ENCODE results near the gene CEP128. TPM values are rescaled to one million over a fixed set of nuclear protein-coding genes. Genes with fewer than 3 reads are reported as not detected.

Gene CEP128
- total RNA-seq, 4 donors from 2014 or later = 7.4 to 30.4 (median 11.7) TPM

DNA sequence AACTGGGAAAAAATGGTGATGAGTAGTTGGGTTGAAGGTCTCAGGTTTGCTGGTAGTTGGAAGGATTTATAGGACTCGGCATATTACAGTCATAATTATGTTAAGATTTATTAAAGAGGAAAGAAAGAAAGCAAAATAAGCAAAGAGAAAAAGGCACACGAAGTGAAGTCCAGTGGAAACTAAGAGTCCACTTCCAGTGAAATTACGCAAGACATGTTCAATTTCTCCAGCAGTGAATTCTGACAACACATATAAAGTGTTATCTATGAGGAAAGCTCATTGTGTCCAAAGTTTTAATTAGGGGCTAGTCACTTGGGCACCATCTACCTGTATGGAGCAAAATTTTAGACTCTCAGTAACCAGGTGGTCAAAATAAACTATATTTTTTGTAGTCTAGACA is 143.3 kb downstream of the CEP128 start:
- Histone ChIP-seq H3K4me3 (no peak overlapping the region), H3K9me3 (no peaks in the 10 kb centered on the region), H3K36me3 (no peaks in the 10 kb centered on the region), H3K27me3 (no peaks in the 10 kb centered on the region), H3K4me1 (no peaks in the 10 kb centered on the region), H3K27ac (no peak overlapping the region)
- no peak for DNase-seq (ENCODE audit: low spot score in 2 of 2)
- TF ChIP-seq, protein P1, sequence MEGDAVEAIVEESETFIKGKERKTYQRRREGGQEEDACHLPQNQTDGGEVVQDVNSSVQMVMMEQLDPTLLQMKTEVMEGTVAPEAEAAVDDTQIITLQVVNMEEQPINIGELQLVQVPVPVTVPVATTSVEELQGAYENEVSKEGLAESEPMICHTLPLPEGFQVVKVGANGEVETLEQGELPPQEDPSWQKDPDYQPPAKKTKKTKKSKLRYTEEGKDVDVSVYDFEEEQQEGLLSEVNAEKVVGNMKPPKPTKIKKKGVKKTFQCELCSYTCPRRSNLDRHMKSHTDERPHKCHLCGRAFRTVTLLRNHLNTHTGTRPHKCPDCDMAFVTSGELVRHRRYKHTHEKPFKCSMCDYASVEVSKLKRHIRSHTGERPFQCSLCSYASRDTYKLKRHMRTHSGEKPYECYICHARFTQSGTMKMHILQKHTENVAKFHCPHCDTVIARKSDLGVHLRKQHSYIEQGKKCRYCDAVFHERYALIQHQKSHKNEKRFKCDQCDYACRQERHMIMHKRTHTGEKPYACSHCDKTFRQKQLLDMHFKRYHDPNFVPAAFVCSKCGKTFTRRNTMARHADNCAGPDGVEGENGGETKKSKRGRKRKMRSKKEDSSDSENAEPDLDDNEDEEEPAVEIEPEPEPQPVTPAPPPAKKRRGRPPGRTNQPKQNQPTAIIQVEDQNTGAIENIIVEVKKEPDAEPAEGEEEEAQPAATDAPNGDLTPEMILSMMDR (IDR thresholded peaks at IDR 0.05) = no peak
- no peak for TF ChIP-seq POLR2A (IDR thresholded peaks at IDR 0.05)
- TF ChIP-seq POLR2AphosphoS5 (IDR thresholded peaks at IDR 0.05) = no peak
- TF ChIP-seq EP300 (IDR thresholded peaks at IDR 0.05) = no peak
- 94% methylated on average over 3 of the region's 3 CpGs for WGBS

DNA sequence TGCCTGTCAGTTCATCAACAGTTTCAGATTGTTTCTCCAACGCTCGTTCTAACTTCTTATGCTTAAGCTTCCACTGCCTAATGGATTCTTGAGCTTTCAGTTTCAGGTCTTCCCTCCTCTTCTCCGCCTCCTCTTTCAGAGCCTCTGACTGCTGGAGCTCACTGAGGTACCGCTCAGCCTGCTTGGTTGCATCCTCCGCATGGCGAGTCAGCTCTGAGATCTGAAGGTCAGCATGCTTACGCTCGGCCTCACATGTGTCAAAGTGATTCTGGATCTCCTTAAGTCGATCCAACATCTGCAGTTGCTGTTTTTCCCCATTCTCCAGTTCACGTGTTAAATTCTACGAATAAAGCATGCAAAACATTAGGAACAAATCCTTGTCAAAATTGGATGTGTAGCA is 148.8 kb downstream of the CEP128 start:
- H3K4me1 ChIP-seq = no peaks in the 10 kb centered on the region
- no peak overlapping the region for H3K4me3 ChIP-seq
- no peaks in the 10 kb centered on the region for H3K27me3 ChIP-seq
- no peak for DNase-seq (ENCODE audit: low spot score in 2 of 2)
- WGBS = 92% methylated on average over 11 of the region's 11 CpGs
- H3K36me3 ChIP-seq = no peaks in the 10 kb centered on the region
- H3K27ac ChIP-seq = no peak overlapping the region
- TF ChIP-seq POLR2AphosphoS5 (IDR thresholded peaks at IDR 0.05) = no peak
- H3K9me3 ChIP-seq = no peaks in the 10 kb centered on the region

DNA sequence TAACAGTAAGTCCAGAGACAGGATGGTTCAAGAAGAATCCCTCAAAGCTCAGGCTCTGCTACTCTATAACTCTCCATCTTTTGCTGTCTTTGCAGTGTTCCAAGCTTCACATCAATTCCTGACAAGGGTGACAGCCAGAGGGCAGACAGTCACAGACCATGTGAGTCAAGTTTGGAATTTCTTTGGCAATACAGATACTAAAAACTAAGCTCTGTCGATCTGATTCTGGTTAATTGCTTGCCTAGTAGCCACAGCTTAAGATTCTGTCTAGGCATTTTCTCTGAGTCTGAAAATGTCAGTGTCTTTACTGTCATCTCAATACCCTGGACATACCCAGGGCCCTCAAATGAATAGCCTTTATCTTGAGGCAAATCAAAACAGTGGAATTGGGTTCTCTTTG is 153.7 kb downstream of the CEP128 start:
- Histone ChIP-seq H3K36me3 (no peaks in the 10 kb centered on the region), H3K27ac (no peak overlapping the region), H3K4me1 (no peaks in the 10 kb centered on the region), H3K4me3 (no peak overlapping the region), H3K9me3 (no peaks in the 10 kb centered on the region), H3K27me3 (no peaks in the 10 kb centered on the region)
- no peak for DNase-seq (ENCODE audit: low spot score in 2 of 2)
- WGBS = 30% methylated on average over 1 of the region's 1 CpG
- TF ChIP-seq POLR2AphosphoS5 (IDR thresholded peaks at IDR 0.05) (no peak), EP300 (IDR thresholded peaks at IDR 0.05) (no peak), POLR2A (IDR thresholded peaks at IDR 0.05) (no peak)
- TF ChIP-seq, protein P1 (IDR thresholded peaks at IDR 0.05) = no peak

DNA sequence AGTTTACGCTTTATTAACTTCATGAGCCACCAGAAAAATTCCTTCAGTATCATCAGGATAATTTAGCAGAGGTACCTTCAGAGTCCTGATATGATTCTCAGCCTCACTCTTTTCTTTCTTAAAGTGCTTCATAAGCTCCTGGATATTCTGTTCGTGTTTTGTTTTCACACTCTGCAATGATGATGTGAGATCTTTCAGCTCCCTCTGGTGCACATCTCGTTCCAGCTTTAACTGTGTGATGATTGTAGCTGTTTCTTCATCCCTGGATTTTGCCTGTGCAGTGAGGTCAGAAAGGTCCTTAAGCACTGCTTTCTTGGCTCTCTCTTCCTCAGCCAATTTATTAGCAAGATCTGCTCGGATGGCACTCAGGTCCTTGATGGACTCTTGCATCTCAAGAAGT is 156.7 kb downstream of the CEP128 start:
- Histone ChIP-seq H3K36me3 (no peaks in the 10 kb centered on the region), H3K4me1 (no peaks in the 10 kb centered on the region), H3K27ac (no peak overlapping the region), H3K9me3 (no peaks in the 10 kb centered on the region), H3K27me3 (no peaks in the 10 kb centered on the region), H3K4me3 (no peak overlapping the region)
- TF ChIP-seq EP300 (IDR thresholded peaks at IDR 0.05) (no peak), POLR2AphosphoS5 (IDR thresholded peaks at IDR 0.05) (no peak)
- TF ChIP-seq, protein P1 (IDR thresholded peaks at IDR 0.05) = no peak
- 72% methylated on average over 4 of the region's 4 CpGs for WGBS
- DNase-seq (ENCODE audit: low spot score in 2 of 2) = no peak

DNA sequence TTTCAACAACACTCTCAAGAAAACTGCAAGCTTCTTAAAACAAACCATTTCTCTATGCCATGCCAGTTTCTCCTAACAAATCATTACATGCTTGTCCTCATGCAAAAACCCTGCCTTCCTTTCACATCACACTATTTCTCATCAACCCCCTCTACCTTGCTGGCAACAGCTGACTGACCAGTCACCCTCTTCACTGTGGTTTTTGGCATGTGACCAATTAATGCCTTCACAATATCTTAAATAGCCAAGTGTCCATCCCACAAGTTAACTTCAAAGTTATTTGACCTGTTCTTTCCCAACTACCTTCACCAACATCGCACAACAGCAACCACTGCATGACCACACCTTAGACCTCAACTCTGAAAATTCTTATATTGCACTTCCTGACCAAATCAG is 159.6 kb downstream of the CEP128 start:
- no peak for DNase-seq (ENCODE audit: low spot score in 2 of 2)
- Histone ChIP-seq H3K36me3 (no peaks in the 10 kb centered on the region), H3K27ac (no peak overlapping the region), H3K27me3 (no peaks in the 10 kb centered on the region), H3K4me1 (no peaks in the 10 kb centered on the region), H3K9me3 (no peaks in the 10 kb centered on the region), H3K4me3 (no peak overlapping the region)
- 84% methylated on average over 1 of the region's 1 CpG for WGBS
- TF ChIP-seq POLR2A (IDR thresholded peaks at IDR 0.05) (no peak), POLR2AphosphoS5 (IDR thresholded peaks at IDR 0.05) (no peak), EP300 (IDR thresholded peaks at IDR 0.05) (no peak)
- TF ChIP-seq, protein P1 (IDR thresholded peaks at IDR 0.05) = no peak

DNA sequence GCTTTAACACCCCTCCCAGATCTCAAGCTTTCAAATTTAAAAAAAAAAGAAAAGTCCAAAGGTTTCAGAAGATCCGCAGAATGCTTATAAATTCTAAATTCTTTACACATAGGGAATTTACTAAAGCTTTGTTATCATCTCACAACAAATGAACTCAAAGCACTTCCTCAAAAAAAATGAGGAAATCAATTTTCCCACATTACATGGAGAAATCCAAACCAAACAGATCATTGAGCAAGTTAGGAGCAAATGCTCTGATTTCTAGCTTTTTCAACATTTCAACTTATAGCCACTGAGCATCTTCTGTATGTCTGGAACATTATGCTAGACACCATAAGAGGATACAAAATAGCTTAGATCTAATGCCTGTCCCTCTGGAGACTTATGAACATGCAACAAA is 161.0 kb downstream of the CEP128 start:
- TF ChIP-seq POLR2AphosphoS5 (IDR thresholded peaks at IDR 0.05) (no peak), EP300 (IDR thresholded peaks at IDR 0.05) (no peak), POLR2A (IDR thresholded peaks at IDR 0.05) (no peak)
- TF ChIP-seq, protein P1 (IDR thresholded peaks at IDR 0.05) = no peak
- no peaks in the 10 kb centered on the region for H3K4me1 ChIP-seq
- DNase-seq (ENCODE audit: low spot score in 2 of 2) = no peak
- H3K4me3 ChIP-seq = no peak overlapping the region
- no peaks in the 10 kb centered on the region for H3K36me3 ChIP-seq
- no peaks in the 10 kb centered on the region for H3K27me3 ChIP-seq
- no peaks in the 10 kb centered on the region for H3K9me3 ChIP-seq
- H3K27ac ChIP-seq = no peak overlapping the region
- WGBS = 90% methylated on average over 1 of the region's 1 CpG

Measured in suprapubic skin (tissue), 4 donors.